LHCN-M2 (cell line): ENCODE measurements around the gene SYDE1. TPM values are rescaled to one million over a fixed set of nuclear protein-coding genes. Genes with fewer than 3 reads are reported as not detected.

ENCODE experiments used
- DNase-seq: peaks from one replicate; pipeline ENCODE4 v3.0.0-alpha.2; 2012; ENCODE audit warnings: low read depth
- total RNA-seq: library from RNA; depleted of rRNA; stranded (reverse); fragments of >200 nt; gene quantifications from 2 replicates; pipeline ENCODE4 v1.2.3, GENCODE V29; 2014

Gene SYDE1
- total RNA-seq, 1 experiment from 2014 or later, result 78.8 TPM

DNA sequence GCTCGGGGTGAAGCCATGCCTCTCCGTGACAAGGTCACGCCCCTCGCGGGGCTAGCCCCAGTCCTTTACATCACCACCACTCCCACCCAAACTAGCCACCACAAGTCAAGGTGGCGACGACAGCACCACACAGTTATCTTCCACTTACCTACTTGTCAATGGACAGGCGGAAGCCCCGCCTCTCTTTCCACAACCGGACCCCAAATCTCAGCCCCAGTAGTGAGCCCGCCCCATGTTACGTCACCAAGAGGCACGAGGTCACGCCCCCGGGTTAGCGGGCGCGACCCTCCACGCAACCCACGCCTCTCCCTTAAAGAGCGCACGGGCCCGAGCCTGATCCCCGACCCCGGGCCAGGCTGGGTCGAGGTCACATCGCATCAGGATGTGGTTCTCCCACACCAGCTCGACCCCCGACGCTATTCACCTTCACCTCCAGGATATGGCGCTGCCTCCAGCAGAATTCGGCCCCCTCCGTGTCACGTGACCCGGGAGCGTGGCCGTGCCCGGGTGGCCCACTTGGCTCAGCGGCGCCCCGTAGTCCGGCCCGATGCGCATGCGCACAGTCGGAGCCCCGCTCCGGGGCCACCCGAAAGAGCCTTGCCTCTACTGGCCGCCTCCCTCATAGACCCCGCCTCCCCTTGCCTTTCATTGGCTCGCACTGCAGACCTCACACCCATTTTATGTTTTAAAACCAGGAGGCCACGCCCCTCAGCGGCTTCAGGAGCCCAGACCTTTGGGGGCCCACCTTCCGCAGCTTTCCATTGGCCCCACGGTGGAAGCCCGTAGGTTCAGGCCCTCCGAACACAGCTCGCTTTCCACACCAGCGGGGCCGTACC, 18.2 kb downstream of the SYDE1 start:
- DNase-seq, result peak; percentile 97

DNA sequence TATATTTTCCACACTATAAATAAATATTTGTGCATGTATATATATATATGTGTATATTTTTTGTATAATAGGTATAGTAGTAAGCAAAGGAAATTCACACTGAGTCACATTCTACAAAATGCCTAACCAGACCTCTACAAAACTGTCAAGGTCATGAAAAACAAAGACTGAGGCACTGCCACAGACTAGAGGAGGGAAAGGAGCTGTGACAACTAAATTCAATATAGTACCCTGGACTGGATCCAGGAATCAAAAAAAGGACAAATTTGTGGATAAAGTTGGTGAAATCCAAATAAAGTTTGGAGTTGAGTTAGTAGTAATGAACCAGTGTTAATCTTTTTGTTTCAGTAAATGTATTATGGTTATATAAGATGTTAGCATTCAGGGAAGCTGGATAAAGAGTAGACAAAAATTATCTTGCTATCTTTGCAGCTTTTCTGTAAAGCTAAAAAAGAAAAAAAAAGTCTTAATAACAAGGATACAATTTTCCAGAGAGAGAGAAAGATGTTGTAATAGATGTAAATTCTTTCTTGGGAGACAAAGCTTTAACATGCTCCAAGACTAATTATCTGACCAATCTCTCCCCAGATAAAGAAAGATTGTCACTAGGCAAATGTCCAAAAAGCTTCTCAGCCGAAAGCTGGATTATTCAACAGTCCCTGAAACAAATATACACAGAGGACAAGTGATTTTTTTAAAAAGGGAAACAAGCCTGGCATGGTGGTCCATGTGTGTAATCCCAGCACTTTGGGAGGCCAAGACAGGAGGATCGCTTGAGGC, 19.1 kb downstream of the SYDE1 start:
- DNase-seq, result no peak

DNA sequence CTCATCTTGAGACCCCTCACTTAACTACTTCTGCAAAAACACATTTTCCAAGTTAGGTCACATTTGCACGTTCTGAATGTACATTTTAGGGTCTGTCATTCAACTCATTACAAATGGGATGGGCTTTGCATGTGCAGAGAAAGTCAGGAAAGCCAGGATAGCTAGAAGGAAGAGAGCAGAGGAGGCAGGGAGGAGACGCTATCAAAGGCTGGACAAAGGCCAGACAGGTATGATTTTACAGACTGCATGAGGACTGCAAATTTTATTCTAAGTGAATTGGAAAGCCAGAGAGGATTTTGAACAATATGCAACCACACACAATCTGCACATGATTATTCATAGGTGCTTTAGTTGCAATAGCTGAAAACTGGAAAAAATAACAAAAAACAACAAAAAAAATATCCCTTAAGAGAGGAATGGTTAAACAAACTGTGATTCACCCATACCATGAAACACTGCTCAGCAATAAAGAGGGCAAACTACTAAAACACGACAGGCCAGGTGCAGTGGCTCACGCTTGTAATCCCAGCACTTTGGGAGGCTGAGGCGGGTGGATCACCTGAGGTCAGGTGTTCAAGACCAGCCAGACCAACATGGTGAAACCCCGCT, 21.1 kb downstream of the SYDE1 start:
- DNase-seq, result no peak

DNA sequence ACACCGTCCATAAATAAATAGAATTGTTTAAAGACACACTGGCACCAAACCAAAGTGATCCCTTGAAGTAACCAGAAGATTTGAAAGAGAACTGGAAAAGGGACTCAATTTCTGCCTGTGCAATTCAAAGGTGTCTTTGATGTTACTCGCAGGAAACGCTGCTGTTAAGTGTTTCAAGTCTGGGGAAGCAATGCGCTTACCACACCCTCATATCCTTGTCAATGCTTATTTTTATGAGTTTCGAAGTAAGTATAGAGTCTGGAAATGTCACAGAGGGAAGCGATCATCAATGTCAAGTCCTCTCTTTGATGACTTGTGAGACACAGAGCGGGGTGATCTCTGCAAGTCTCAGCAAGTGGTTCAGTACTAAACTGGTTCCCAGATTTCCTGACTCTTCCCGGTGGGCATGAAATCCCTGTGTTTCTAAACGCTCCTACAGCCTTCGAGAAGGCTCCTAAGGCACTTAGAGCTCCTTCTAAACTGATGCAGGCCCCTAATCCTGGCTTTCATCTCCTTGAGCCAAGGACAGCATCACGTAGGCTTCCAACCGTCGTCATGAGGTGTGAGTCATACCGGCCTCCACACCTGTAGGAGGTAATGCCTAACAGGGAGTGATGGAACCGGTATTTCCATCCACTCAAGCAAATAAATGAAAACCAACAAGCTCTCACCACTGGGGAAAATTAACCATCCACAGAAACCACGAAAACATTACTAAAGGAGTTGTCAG, 22.8 kb downstream of the SYDE1 start:
- DNase-seq, result no peak

DNA sequence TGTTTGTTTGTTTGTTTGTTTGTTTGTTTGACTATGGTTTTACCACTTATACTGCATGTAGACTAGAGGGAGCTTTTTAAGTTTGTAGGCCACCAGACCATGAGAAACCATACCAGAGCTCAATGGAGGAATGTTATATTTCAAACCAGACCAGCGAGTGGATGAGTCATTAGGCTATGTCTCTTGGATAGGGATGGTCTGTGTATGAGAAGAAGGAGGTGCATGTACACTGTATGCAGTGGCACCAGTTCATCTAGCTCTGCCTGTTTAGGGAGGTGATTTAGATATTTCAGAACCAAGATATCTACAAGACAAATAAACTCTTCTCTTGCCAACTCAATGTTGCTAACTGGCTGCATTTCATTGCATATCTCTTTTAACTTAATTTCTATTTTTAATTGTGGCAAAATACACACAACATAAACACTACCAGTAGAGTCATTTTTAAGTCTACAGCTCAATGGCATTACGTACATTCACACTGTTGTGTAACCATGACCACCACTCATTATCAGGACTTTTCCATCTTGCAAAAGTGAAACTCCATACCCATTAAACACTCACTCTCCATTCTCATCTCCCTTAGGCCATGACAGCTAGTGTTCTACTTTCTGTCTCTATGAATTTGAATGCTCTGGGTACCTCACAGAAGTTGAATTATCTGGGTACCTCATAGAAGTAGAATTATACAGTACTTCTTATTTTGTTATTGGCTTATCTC, 29.2 kb downstream of the SYDE1 start:
- no peak for DNase-seq

DNA sequence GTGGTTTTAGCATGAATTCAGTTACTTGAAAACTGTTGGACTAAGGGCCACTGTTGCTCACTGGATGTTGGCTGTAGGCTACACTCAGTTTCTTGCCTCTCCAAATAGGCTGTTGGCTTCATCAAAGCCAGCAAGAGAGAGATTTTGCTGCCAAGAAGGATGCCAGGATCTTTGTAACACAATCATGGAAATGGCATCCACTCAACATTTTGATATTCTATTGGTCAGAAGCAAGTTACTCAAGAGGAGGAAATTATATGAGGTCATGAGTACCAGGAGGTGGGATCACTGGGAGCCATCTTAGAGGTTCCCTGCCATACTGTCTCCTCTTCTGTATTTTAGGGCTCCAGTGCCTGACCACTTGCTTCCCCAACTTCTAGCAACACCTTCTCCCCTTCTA, 30.6 kb downstream of the SYDE1 start:
- no peak for DNase-seq

DNA sequence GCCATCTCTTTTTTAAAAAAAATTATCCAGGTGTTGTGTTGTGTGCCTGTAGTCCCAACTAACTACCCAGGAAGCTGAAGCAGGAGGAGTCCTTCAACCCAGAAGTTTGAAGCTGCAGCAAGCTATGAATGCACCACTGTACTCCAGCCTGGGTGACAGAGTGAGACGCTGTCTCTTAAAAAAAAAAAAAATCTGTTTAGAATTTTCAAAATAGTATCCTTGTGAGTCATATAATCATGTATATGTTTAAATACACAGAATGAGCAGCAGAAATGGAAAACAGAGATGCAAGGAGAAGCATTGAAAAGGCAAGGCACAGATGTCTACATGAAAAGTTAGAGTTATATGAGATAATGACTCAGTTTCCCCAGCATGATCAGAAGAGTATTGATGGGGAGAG, 31.2 kb downstream of the SYDE1 start:
- no peak for DNase-seq

DNA sequence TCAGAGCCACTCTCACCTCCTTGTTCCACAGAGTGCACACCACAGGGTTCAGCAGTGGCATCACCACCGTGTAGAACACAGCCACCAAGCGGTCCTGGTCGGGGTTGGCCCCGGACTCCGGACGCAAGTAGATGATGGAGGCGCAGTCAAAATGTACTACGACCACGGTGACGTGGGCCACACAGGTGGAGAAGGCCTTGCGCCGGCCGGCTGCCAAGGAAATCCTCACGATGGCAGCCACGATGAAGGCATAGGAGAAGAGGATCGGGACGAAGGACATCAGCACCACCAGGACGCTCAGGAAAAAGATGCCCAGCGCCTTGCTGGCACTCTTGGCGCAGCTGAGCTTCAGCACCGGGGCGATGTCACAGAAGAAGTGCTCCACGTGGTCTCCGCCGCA, 33.9 kb downstream of the SYDE1 start:
- DNase-seq, result no peak

DNA sequence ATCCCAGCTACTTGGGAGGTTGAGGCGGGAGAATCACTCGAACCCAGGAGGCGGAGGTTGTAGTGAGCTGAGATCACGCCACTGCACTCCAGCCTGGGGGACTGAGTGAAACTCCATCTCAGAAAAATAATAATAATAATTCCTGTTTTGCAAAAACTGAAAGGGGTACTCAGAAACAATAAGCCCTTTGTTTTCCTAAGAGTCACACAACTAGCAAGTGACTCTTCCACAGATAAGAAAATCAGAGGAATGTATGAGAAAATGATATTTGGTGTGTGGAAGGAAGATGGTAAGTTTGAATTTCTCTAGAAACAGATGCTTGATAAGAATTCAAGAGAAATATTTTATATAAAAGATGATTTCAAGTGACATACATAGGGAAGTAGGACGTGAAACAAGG, 35.1 kb downstream of the SYDE1 start:
- DNase-seq, result no peak

DNA sequence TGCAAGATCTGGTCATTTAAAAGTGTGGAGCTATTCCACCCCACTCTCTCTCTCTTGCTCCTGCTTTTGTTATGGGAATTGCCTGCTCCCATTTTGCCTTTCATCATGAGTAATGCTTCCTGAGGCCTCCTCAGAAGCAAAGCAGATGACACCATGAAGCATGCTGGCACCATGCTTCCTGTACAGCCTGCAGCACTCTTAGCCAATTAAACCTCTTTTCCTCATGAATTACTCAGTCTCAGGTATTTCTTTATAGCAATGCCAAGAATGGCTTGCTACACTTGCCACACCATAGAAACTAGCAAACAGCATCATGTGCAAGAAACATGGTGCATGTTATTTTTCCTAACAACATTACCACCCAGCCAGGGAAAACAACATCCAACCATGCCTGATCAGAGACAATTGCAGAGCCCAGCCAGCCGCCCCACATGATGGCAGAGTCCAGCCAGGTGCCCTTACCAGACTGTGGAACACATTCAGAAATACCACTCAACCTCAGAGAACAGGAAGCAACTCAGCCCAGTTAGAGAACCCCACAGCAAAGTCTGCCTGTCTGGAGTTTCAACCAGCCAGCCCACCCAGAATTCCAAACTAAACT, 36.9 kb downstream of the SYDE1 start:
- no peak for DNase-seq

DNA sequence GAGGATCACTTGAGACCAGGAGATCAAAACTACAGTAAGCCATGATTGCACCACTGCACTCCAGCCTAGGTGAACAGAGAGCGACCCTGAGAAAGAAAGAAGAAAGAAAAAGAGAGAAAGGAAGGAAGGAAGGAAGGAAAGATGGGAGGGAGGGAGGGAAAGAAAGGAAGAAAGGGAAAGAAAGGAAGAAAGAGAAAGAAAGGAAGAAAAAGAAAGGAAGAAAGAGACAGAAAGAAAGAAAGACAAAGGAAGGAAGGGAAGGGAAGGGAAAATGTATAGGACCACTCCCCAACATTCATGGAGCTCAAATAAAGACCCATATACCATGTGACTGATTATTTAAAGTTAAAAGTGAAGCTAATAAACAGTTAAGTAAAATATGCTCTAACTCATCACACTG, 39.9 kb downstream of the SYDE1 start:
- DNase-seq, result no peak

DNA sequence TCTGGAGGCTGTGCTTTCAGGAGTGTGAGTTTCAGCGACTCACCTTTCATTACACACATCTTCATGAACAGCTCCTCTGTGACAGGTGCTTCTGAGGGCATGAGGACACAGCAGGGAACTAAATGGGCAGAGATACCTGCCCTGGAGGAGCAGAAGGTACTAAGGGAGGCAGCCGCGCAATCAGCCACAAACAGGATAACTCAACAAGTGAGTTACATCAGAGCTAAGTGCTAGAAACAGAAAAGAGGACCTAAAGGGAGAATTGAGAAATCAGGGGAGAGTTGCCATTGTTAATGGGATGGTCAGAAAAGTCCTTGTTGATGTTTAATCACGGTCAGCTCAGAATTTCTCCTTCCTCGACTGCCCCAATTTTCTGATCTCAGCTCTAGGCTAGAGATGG, 42.5 kb downstream of the SYDE1 start:
- DNase-seq, result no peak

DNA sequence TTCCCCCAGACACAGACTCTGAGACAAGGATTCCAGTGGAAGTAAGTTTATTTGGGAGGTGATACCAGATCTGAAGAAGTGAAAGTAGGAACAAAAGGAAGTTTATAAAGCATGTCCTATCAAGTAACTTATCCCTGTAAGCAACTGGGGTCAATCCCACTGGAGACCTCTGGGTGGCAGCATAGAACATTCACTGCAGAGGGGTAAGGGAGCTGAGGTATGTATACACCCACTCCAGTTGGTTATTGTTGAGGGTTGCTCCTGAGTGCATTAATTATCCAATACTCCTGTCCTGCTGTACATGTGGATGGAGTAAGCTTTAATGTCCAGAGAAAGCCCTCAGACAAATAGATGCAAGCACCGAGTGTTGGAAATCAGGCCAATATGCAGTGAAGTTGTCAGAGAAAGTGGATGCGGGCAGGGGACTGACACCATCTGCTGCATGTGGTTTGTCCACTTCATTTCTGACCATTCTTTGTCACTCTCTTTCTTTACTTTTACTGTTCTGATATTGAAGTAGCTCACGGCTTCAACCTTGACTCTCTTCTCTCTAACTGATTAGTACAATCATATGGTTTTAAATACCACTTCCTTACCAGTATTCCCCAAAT, 46.9 kb downstream of the SYDE1 start:
- peak; percentile 60 for DNase-seq

DNA sequence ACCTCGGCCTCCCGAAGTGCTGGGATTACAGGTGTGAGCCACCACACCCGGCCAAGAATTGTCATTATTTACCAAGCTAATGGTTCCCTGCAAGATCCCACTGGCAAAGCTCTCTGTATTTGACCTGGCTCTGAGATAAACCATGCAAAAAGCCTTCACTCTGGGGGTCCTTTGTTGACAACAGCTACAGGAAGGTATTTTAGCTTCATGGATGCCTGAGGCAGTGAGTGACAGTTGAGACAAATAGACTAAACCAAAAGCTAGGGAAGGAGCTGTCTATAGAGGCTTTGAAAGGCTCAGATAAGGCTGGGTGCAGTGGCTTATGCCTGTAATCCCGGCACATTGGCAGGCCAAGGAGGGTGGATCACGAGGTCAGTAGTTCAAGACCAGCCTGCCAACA, 48.1 kb downstream of the SYDE1 start:
- DNase-seq, result no peak

DNA sequence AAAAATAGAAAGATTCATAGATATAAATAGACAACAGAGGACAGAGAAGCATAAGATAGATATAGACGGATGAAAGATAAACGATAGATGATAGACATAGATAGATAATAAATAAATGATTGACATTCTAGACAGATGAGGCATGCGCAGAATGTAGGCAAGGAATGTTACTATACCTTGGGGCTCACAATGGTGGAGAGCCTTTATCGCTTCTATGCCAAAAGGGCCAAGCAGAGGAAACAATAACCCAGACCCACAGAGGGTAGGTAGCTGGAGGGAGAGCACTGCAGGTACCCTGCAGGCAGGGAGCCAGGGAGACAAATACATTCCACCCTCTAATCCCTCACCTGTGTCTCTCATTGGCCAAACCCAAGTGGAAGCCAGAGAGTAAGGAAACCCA, 49.2 kb downstream of the SYDE1 start:
- DNase-seq, result no peak

DNA sequence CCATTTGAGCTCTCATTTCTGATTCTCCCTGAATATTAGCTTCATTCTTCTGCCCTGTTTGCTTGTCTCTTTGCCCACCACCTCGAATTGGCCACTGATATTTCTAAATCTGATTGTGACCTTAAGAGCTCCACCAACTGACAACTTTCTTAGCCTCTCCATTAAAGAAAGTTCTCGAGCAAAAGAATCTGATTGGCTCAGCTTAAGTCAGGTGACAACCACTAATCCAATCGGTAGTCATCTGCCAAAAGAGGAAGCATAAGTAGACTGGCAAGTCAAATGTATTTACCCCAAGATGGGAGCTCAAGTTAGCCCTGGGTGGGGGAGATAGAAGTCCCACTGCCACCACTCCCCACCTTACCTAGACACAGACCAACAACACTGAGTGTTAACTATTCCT, 52.0 kb downstream of the SYDE1 start:
- DNase-seq, result peak; percentile 42

DNA sequence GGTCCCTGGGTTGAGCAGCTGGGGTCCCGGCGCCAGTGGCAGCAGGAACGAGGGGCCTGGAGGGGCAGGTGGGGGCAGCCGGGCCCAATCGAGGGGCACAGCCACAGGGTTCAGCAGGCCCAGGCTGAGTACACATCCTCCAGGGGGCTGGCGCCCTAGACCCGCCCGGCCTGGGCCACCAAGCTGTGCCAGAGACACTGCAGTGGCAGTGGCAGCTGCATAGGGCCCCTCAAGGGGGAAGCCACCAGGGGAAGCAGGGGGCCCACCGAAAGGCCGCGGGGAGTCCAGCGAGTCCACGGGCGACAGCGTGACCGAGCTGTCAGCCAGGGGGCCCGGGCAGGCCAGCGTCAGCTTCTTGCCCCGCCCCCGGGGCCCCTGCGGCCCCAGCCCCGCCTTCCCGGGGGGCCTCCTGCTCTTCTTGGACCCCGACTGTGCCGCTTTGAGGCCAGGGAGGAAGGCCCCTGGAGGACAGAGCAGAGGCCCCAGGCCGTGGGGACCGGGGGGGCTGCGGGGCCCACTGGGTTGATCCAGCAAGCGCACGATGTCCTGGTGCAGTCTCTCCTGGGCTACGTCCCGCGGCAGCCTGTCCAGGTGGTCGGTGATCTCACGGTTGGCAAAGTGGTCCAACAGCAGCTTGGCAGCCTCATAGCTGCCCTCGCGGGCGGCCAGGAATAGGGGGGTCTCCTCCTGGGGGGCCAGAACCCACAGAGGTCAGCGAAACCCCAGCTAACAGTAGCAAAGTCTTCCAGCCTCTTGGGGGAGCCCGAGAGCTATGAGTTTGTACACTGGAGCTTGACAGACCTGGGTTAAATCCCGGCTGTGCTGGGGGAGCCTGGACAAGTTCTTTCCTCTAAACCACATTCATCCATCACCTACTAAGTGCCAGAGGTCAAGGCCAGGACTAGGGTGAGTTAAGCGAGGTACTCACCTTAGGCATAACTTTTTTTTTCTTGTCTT, 54.1 kb downstream of the SYDE1 start:
- DNase-seq, result peak; percentile 35
